ENCODE data around the gene TTC3.

GRCh38 chr21:37244501-37245095, 171.5 kb downstream of the TTC3 start:
- no peak for TF ChIP-seq ZFX (IDR thresholded peaks at IDR 0.05; ENCODE audit: borderline replicate concordance)
- no peak for TF ChIP-seq CTCF (IDR thresholded peaks at IDR 0.05)
